Prostate gland (tissue), 2 donors: Measurements from ENCODE around the gene SIN3B. TPM values are rescaled to one million over a fixed set of nuclear protein-coding genes. Genes with fewer than 3 reads are reported as not detected.

ENCODE experiments used
- DNase-seq: peaks from one replicate; pipeline ENCODE4 v3.0.0-alpha.2; 2019; ENCODE audit warnings: low spot score
- H3K27ac ChIP-seq, 2 donors: fragments of 200-600 bp; sonication (generic); 2 replicates each; pipeline ENCODE4 v1.5.1; 2017 to 2019
- H3K27me3 ChIP-seq: fragments of 200-600 bp; sonication (generic); replicated peaks from 2 replicates; pipeline ENCODE4 v1.5.1; 2019; ENCODE audit not compliant: insufficient read depth
- H3K36me3 ChIP-seq, 2 donors: fragments of 200-600 bp; sonication (generic); 1 replicate in 1 of 2; 2 replicates in 1 of 2; pipeline versions ENCODE4 v1.5.1 to v1.8.1; 2017 to 2019
- H3K4me1 ChIP-seq: fragments of 200-600 bp; sonication (generic); replicated peaks from 2 replicates; pipeline ENCODE4 v1.5.1; 2019
- H3K4me3 ChIP-seq, 2 donors: fragments of 200-600 bp; sonication (generic); 2 replicates each; pipeline ENCODE4 v1.5.1; 2017 to 2019
- H3K9me3 ChIP-seq: fragments of 200-600 bp; sonication (generic); 2 replicates; pipeline ENCODE4 v1.5.1; 2017
- POLR2A ChIP-seq: fragments of 450-650 bp; IDR thresholded peaks from one replicate; pipeline ENCODE4 v1.6.1; 2016; ENCODE audit warnings: antibody characterized with exemption, mild to moderate bottlenecking
- POLR2AphosphoS5 ChIP-seq: sonication (generic); formaldehyde crosslinking; IDR thresholded peaks from one replicate; pipeline ENCODE4 v1.6.1; 2017; ENCODE audit warnings: antibody characterized with exemption
- WGBS: methylation state at CpG from one replicate; pipeline ENCODE4 v1.1.5; 2018; 5-methylcytosine and 5-hydroxymethylcytosine counted together
- intact Hi-C: fragments of 100-400 bp; cut with DNase I; formaldehyde crosslinking; loops from one replicate; pipeline ENCODE4 v1.14.2; 2022
- total RNA-seq, 2 donors: library from RNA; depleted of rRNA; stranded (reverse); fragments of >200 nt; gene quantifications; one replicate each; pipeline ENCODE4 v1.1.0, GENCODE V29; 2016
- TF ChIP-seq, protein P1 (sequence below), 4 experiments: fragments of 200-600 bp in 2 of 4; fragments of 450-650 bp in 2 of 4; sonication (generic) in 2 of 4; IDR thresholded peaks; 1 replicate in 3 of 4; 2 replicates in 1 of 4; pipeline ENCODE4 v1.5.1; 2016 to 2019; ENCODE audit warnings: antibody characterized with exemption in 4 of 4, mild to moderate bottlenecking in 2 of 4, moderate library complexity in 2 of 4

The SIN3B gene
- total RNA-seq, 2 donors from 2014 or later = 37.8 to 159 TPM

DNA sequence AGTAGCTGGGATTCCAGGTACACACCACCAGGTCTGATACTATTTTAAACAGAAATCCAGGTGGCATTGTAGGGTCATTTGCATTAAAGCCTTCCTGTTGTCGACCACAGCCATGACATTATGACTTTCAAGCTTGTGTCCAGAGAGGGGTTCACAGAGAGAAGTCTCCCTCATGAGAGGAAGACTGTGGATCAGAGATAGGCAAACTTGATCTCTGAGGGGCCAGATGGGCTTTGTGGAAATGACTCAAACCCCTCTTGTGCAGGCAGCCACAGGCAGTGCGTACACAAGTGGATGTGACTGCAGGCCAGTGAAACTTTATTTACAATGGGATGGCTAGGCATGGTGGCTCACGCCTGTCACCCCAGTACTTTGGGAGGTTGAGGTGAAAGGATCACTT lies 31.8 kb downstream of the SIN3B start:
- WGBS = 91% methylated on average over 3 of the region's 3 CpGs
- TF ChIP-seq, protein P1, sequence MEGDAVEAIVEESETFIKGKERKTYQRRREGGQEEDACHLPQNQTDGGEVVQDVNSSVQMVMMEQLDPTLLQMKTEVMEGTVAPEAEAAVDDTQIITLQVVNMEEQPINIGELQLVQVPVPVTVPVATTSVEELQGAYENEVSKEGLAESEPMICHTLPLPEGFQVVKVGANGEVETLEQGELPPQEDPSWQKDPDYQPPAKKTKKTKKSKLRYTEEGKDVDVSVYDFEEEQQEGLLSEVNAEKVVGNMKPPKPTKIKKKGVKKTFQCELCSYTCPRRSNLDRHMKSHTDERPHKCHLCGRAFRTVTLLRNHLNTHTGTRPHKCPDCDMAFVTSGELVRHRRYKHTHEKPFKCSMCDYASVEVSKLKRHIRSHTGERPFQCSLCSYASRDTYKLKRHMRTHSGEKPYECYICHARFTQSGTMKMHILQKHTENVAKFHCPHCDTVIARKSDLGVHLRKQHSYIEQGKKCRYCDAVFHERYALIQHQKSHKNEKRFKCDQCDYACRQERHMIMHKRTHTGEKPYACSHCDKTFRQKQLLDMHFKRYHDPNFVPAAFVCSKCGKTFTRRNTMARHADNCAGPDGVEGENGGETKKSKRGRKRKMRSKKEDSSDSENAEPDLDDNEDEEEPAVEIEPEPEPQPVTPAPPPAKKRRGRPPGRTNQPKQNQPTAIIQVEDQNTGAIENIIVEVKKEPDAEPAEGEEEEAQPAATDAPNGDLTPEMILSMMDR (IDR thresholded peaks at IDR 0.05) = no peak
- TF ChIP-seq POLR2AphosphoS5 (no peak), POLR2A (no peak)
- no peaks in the 10 kb centered on the region for H3K9me3 ChIP-seq
- no peaks in the 10 kb centered on the region for H3K27me3 ChIP-seq
- H3K27ac ChIP-seq = no peak overlapping the region
- no peak overlapping the region for H3K4me3 ChIP-seq
- no peaks in the 10 kb centered on the region for H3K4me1 ChIP-seq
- no peak for DNase-seq
- intact Hi-C loops = no loop called here
- H3K36me3 ChIP-seq = peaks cover 0 to 12% of the 10 kb centered on the region in 2 donors

DNA sequence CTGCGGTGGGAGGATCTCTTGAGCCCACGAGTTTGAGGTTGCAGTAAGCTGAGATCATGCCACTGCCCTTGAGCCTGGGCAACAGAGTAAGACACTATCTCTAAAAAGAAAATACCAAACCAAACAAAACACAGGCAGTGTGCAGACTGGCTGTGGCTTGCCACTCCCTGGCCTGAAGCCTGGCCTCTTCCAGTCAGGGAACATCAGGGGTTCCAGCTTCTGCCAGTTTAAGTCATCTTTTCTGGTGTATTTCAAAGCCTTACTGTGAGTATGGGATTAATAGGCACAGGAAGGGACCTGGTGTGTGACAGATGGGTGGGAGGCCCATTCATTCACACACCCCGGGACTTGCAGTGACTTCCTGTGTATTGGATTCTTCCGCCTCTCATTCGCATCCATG lies 32.6 kb downstream of the SIN3B start:
- Histone ChIP-seq H3K4me1 (no peaks in the 10 kb centered on the region), H3K27me3 (no peaks in the 10 kb centered on the region), H3K27ac (no peak overlapping the region), H3K36me3 (peaks cover 0 to 15% of the 10 kb centered on the region in 2 donors), H3K9me3 (no peaks in the 10 kb centered on the region), H3K4me3 (no peak overlapping the region)
- no peak for DNase-seq
- intact Hi-C loops = no loop called here
- 89% methylated on average over 5 of the region's 5 CpGs for WGBS
- TF ChIP-seq POLR2AphosphoS5 (no peak), POLR2A (no peak)
- TF ChIP-seq, protein P1 (IDR thresholded peaks at IDR 0.05) = no peak

DNA sequence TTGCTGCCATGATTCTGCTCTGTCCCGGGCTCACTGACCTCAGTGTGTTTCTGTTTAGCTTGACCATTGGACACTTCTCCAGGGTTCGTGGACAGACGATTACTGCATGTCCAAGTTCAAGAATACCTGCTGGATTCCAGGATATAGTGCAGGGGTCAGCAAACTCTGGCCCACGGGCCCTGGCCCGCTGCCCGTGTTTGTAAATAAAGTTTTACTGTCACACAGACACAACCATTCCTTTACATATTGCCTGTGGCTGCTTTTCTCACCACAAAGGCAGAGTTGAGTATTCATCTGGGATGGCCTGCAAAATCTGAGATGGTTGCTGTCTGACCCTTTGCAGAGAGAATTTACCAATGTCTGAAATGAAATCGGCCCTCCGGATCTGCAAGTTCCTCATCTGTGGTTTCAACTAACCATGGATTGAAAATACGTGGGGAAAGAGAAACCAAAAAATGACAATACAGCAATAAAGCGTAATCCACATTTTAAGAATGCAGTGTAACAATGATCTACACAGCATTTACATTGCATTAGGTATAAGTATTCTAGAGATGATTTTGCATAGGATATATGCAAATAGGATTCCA lies 33.7 kb downstream of the SIN3B start:
- Histone ChIP-seq H3K9me3 (no peaks in the 10 kb centered on the region), H3K27me3 (no peaks in the 10 kb centered on the region), H3K36me3 (peaks cover 4 to 15% of the 10 kb centered on the region in 2 donors), H3K27ac (no peak overlapping the region), H3K4me1 (no peaks in the 10 kb centered on the region), H3K4me3 (no peak overlapping the region)
- WGBS = 81% methylated on average over 10 of the region's 10 CpGs
- no peak for TF ChIP-seq POLR2AphosphoS5
- TF ChIP-seq POLR2A = no peak
- DNase-seq = no peak
- intact Hi-C loops = no loop called here

DNA sequence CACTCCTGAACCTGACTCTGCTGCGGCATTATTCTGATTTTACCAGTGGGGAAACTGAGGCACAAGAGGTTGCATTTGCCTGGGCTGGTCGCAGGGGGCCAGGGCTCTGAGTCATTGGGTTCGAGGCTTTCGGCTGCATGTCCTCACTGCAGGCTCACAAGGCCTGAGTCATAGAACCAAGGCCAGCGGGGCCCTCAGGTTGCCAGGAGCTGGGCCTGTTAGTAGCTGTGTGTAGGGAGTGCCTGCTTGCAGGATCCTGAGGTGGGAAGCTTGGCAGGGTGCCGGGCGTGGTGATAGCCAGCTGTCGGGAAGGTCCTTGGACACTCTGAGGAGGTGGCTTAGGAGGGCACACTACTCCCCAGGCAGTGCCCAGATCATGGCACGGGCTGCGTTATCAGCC lies 38.0 kb downstream of the SIN3B start:
- H3K4me3 ChIP-seq = no peak overlapping the region
- no peak overlapping the region for H3K27ac ChIP-seq
- TF ChIP-seq POLR2AphosphoS5 (no peak), POLR2A (no peak)
- TF ChIP-seq, protein P1 (IDR thresholded peaks at IDR 0.05) = no peak
- DNase-seq = no peak
- 97% methylated on average over 10 of the region's 10 CpGs for WGBS
- H3K36me3 ChIP-seq = peaks cover 10 to 20% of the 10 kb centered on the region in 2 donors
- no peaks in the 10 kb centered on the region for H3K4me1 ChIP-seq
- H3K9me3 ChIP-seq = no peaks in the 10 kb centered on the region
- no peaks in the 10 kb centered on the region for H3K27me3 ChIP-seq
- intact Hi-C loops = no loop called here

DNA sequence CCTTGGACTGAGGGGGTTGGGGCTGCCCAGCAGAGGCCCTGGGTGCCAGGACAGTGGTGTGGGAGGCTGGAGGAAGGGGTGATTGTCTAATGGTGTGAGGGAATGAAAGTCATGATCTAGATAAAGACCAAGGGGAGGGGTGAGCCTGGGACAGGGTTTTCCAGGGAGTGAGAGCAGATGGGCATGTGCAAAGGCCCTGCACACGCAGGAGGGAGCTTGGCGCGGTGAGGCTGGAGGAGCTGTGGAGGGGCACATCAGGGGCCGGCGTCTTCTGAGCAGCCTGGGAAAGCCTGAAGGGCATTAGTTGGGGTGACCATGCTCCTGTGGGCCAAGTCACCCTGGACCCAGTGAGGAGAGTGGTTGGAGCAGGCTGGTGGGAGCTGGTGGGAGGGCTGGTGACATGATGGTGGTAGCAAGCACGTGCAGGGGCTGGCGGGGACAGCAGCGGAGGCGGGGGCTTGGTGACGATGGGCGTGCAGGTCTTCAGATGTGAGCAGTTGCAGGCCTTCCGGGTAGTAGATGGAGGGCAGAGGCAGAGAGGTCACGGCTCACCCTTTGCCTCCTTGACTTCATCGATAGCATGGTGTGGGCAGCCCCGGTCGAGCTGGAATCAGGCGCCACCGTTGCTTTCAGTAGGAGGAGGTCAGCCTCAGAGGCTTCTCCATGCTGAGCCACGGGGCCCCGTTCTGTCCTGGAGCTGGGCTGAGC lies 39.4 kb downstream of the SIN3B start:
- intact Hi-C loops = no loop called here
- no peak overlapping the region for H3K27ac ChIP-seq
- H3K4me1 ChIP-seq = no peaks in the 10 kb centered on the region
- H3K27me3 ChIP-seq = no peaks in the 10 kb centered on the region
- no peak for DNase-seq
- 89% methylated on average over 20 of the region's 20 CpGs for WGBS
- H3K36me3 ChIP-seq = peaks cover 10 to 26% of the 10 kb centered on the region in 2 donors
- no peaks in the 10 kb centered on the region for H3K9me3 ChIP-seq
- TF ChIP-seq, protein P1 (IDR thresholded peaks at IDR 0.05) = no peak
- TF ChIP-seq POLR2A (no peak), POLR2AphosphoS5 (no peak)
- no peak overlapping the region for H3K4me3 ChIP-seq
